ENCODE data around the gene CDH13. TPM values are rescaled to one million over a fixed set of nuclear protein-coding genes. Genes with fewer than 3 reads are reported as not detected.

The CDH13 gene
- total and polyA plus RNA-seq, 2 donors (not counting 1 experiment from before 2014, with no cell fraction given), result 27.6 to 96.7 TPM

DNA sequence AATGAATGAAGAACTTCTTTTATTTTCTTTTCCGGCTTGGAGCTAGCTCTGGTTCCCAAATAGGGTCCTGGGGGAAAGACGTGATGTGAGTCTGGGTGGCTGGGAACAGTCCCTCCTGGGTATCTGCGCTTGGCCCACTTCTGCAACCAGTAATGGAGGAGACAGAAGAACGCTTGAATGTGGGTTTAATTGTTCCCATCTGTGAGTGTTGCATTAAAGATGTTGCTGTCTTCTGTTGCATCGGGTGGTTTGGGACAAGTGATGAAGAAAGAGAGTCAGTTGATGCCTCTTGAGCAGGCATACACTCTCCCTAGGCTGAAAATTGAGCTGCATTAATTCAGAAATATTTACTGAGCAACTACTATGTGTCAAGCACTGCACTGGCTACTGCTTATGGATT, 511.1 kb downstream of the CDH13 start:
- H3K79me2 ChIP-seq (ENCODE audit: control insufficient read depth, insufficient read depth, low read length), result no peaks in the 10 kb centered on the region
- peak overlapping the region; percentile 56 for H3K27ac ChIP-seq (ENCODE audit: insufficient read depth, low read length)
- peak overlapping the region; percentile 36 to 57 (median 44) for H3K4me3 ChIP-seq (replicated peaks in 1 of 4; ENCODE audit: control extremely low read depth in 1 of 4, insufficient read depth in 1 of 4, low read depth in 3 of 4, low read length in 4 of 4)
- peak overlapping the region; percentile 55 for H2AFZ ChIP-seq (ENCODE audit: low read length)
- DNase-seq (ENCODE audit: low read depth in 2 of 2), result no peak
- H4K20me1 ChIP-seq (ENCODE audit: control insufficient read depth, extremely low read depth, insufficient read depth, low read length), result no peaks in the 10 kb centered on the region
- TF ChIP-seq, protein P1, sequence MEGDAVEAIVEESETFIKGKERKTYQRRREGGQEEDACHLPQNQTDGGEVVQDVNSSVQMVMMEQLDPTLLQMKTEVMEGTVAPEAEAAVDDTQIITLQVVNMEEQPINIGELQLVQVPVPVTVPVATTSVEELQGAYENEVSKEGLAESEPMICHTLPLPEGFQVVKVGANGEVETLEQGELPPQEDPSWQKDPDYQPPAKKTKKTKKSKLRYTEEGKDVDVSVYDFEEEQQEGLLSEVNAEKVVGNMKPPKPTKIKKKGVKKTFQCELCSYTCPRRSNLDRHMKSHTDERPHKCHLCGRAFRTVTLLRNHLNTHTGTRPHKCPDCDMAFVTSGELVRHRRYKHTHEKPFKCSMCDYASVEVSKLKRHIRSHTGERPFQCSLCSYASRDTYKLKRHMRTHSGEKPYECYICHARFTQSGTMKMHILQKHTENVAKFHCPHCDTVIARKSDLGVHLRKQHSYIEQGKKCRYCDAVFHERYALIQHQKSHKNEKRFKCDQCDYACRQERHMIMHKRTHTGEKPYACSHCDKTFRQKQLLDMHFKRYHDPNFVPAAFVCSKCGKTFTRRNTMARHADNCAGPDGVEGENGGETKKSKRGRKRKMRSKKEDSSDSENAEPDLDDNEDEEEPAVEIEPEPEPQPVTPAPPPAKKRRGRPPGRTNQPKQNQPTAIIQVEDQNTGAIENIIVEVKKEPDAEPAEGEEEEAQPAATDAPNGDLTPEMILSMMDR (conservative IDR thresholded peaks at IDR 0.05 in 1 of 2, IDR thresholded peaks at IDR 0.05 in 1 of 2; ENCODE audit: low read depth in 1 of 2, low read length in 2 of 2), result no peak
- no peak for TF ChIP-seq EZH2 (IDR thresholded peaks at IDR 0.05; ENCODE audit: low read length, missing control alignments)
- peaks cover 5% of the 10 kb centered on the region for H3K4me1 ChIP-seq (ENCODE audit: control insufficient read depth, extremely low read depth, insufficient read depth, low read length)
- H3K9ac ChIP-seq (ENCODE audit: insufficient read depth, low read length), result no peak overlapping the region
- H3K36me3 ChIP-seq (ENCODE audit: control insufficient read depth, insufficient read depth, low read length), result no peaks in the 10 kb centered on the region
- peak overlapping the region; percentile 92 for H3K4me2 ChIP-seq (ENCODE audit: extremely low read depth, insufficient read depth, low read length)
- H3K9me3 ChIP-seq (ENCODE audit: control insufficient read depth, insufficient read depth, low read depth, low read length), result no peaks in the 10 kb centered on the region
- no peaks in the 10 kb centered on the region for H3K27me3 ChIP-seq (ENCODE audit: control insufficient read depth, insufficient read depth, low read length)

DNA sequence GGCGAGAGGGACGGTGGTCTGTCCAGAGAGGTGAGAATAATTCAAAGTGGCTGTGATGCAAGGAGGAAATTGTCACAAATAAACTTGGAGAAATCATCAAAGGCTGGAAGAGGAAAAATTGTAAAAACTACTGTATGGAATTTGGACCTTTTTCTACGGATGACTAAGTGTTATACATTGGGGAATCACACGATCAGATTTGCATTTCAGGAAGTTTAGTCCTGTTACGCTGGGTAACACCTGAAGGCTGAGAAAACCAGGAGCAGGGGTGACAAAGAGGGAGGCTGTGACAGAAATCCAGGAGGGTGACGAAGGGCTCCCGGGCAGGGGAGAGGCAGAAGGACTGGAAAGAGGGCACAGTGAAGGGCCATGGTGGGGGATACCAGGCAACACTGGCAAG, 511.7 kb downstream of the CDH13 start:
- H3K9ac ChIP-seq (ENCODE audit: insufficient read depth, low read length), result no peak overlapping the region
- no peak overlapping the region for H2AFZ ChIP-seq (ENCODE audit: low read length)
- no peaks in the 10 kb centered on the region for H3K36me3 ChIP-seq (ENCODE audit: control insufficient read depth, insufficient read depth, low read length)
- H3K4me1 ChIP-seq (ENCODE audit: control insufficient read depth, extremely low read depth, insufficient read depth, low read length), result peaks cover 5% of the 10 kb centered on the region
- H3K4me3 ChIP-seq (replicated peaks in 1 of 4; ENCODE audit: control extremely low read depth in 1 of 4, insufficient read depth in 1 of 4, low read depth in 3 of 4, low read length in 4 of 4), result no peak overlapping the region
- H4K20me1 ChIP-seq (ENCODE audit: control insufficient read depth, extremely low read depth, insufficient read depth, low read length), result no peaks in the 10 kb centered on the region
- H3K9me3 ChIP-seq (ENCODE audit: control insufficient read depth, insufficient read depth, low read depth, low read length), result no peaks in the 10 kb centered on the region
- no peak overlapping the region for H3K27ac ChIP-seq (ENCODE audit: insufficient read depth, low read length)
- peak overlapping the region; percentile 92 for H3K4me2 ChIP-seq (ENCODE audit: extremely low read depth, insufficient read depth, low read length)
- no peaks in the 10 kb centered on the region for H3K79me2 ChIP-seq (ENCODE audit: control insufficient read depth, insufficient read depth, low read length)
- H3K27me3 ChIP-seq (ENCODE audit: control insufficient read depth, insufficient read depth, low read length), result no peaks in the 10 kb centered on the region
- TF ChIP-seq, protein P1 (conservative IDR thresholded peaks at IDR 0.05 in 1 of 2, IDR thresholded peaks at IDR 0.05 in 1 of 2; ENCODE audit: low read depth in 1 of 2, low read length in 2 of 2), result no peak
- no peak for TF ChIP-seq EZH2 (IDR thresholded peaks at IDR 0.05; ENCODE audit: low read length, missing control alignments)
- no peak for DNase-seq (ENCODE audit: low read depth in 2 of 2)

DNA sequence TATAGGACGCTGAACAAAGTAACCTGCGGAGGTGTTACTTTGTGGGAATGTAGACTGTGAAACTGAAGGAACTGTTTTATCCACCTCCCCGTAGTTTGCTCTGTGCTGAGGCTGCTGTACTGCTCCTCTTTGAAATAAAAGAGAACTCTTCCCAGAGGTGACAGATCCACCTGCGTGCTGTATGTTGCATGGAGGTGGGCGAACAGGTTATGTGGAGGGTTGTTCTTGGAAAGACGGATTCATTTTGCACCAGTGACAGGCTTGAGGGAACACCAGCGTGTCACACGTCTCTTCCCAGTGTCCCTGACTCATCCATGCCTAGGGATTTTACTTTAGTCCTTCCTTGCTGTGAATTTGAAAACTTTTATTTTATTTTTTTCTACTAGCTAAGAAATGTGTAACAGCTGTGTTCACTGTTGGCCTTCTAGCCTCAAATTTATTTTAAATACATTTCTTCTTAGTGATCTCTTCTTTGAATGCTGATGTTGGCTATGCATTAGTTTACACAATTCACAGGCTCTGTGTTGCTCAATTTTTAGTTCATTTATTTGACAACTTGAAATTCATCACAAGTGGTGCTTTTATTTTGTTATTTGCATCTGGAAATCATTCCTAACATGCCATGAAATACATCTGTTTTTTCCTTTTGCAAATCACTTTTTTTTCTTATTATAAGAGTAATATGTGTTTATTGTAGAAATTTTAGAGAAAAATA, 512.4 kb downstream of the CDH13 start:
- peak in 1 of 2 donors; percentile 45 for DNase-seq (ENCODE audit: low read depth in 2 of 2)
- H3K27ac ChIP-seq (ENCODE audit: insufficient read depth, low read length), result no peak overlapping the region

More for the DNA sequence above, 512.4 kb downstream of the CDH13 start:
- peaks cover 5% of the 10 kb centered on the region for H3K4me1 ChIP-seq (ENCODE audit: control insufficient read depth, extremely low read depth, insufficient read depth, low read length)
- TF ChIP-seq, protein P1 (conservative IDR thresholded peaks at IDR 0.05 in 1 of 2, IDR thresholded peaks at IDR 0.05 in 1 of 2; ENCODE audit: low read depth in 1 of 2, low read length in 2 of 2), result no peak
- TF ChIP-seq EZH2 (IDR thresholded peaks at IDR 0.05; ENCODE audit: low read length, missing control alignments), result no peak
- no peaks in the 10 kb centered on the region for H3K27me3 ChIP-seq (ENCODE audit: control insufficient read depth, insufficient read depth, low read length)
- no peak overlapping the region for H3K4me2 ChIP-seq (ENCODE audit: extremely low read depth, insufficient read depth, low read length)
- H3K4me3 ChIP-seq (replicated peaks in 1 of 4; ENCODE audit: control extremely low read depth in 1 of 4, insufficient read depth in 1 of 4, low read depth in 3 of 4, low read length in 4 of 4), result no peak overlapping the region
- no peaks in the 10 kb centered on the region for H4K20me1 ChIP-seq (ENCODE audit: control insufficient read depth, extremely low read depth, insufficient read depth, low read length)
- H3K9ac ChIP-seq (ENCODE audit: insufficient read depth, low read length), result no peak overlapping the region
- no peak overlapping the region for H2AFZ ChIP-seq (ENCODE audit: low read length)
- no peaks in the 10 kb centered on the region for H3K36me3 ChIP-seq (ENCODE audit: control insufficient read depth, insufficient read depth, low read length)
- H3K9me3 ChIP-seq (ENCODE audit: control insufficient read depth, insufficient read depth, low read depth, low read length), result no peaks in the 10 kb centered on the region
- no peaks in the 10 kb centered on the region for H3K79me2 ChIP-seq (ENCODE audit: control insufficient read depth, insufficient read depth, low read length)

Measured in fibroblast of lung (primary cell).